ENCODE data around the gene CEP295NL. TPM values are rescaled to one million over a fixed set of nuclear protein-coding genes. Genes with fewer than 3 reads are reported as not detected.
"Not testable (repeated sequence)": the region's sequence is repeated elsewhere in the genome, so short reads cannot be mapped to it uniquely, and the experiment has no call there.

Gene CEP295NL
- 1.7 TPM for total RNA-seq

GRCh38 chr17:78903101-78903779 lies at the start of gene CEP295NL:
Gene CEP295NL, minus strand, starts transcription at chr17:78903201. Its CDS starts 1,373 bp downstream, at chr17:78901828.
- no peak for ATAC-seq

GRCh38 chr17:78952706-78953105 lies 49.7 kb upstream of the CEP295NL start:
- ATAC-seq: no peak

GRCh38 chr17:78951967-78952551 lies 49.1 kb upstream of the CEP295NL start:
- ATAC-seq: no peak

- ATAC-seq: no peak
Observed at GRCh38 chr17:78950870-78951269, 47.9 kb upstream of the CEP295NL start.

- peak; percentile 17 for ATAC-seq
Observed at GRCh38 chr17:78947235-78948149, 44.5 kb upstream of the CEP295NL start.

GRCh38 chr17:78946631-78947030 lies 43.6 kb upstream of the CEP295NL start:
- ATAC-seq: no peak

GRCh38 chr17:78946131-78946530 lies 43.1 kb upstream of the CEP295NL start:
- no peak for ATAC-seq

- not testable (repeated sequence) for ATAC-seq
Observed at GRCh38 chr17:78945455-78945854, 42.5 kb upstream of the CEP295NL start.

GRCh38 chr17:78944956-78945355 lies 42.0 kb upstream of the CEP295NL start:
- no peak for ATAC-seq

- no peak for ATAC-seq
Observed at GRCh38 chr17:78944026-78944425, 41.0 kb upstream of the CEP295NL start.

GRCh38 chr17:78940708-78941107 lies 37.7 kb upstream of the CEP295NL start:
- ATAC-seq: no peak

GRCh38 chr17:78940258-78940657 lies 37.3 kb upstream of the CEP295NL start:
- ATAC-seq: no peak

GRCh38 chr17:78939615-78940014 lies 36.6 kb upstream of the CEP295NL start:
- ATAC-seq: no peak

- no peak for ATAC-seq
Observed at GRCh38 chr17:78937561-78937960, 34.6 kb upstream of the CEP295NL start.

- ATAC-seq: peak; percentile 4
Observed at GRCh38 chr17:78935419-78936323, 32.7 kb upstream of the CEP295NL start.

- no peak for ATAC-seq
Observed at GRCh38 chr17:78934681-78935418, 31.8 kb upstream of the CEP295NL start.

- peak; percentile 81 for ATAC-seq
Observed at GRCh38 chr17:78933959-78934568, 31.1 kb upstream of the CEP295NL start.

- ATAC-seq: peak; percentile 75
Observed at GRCh38 chr17:78933025-78933958, 30.3 kb upstream of the CEP295NL start.

GRCh38 chr17:78929908-78930775 lies 27.1 kb upstream of the CEP295NL start:
- ATAC-seq: no peak
